Activated CD8-positive, alpha-beta T cell treated with anti-CD3 and anti-CD28 coated beads, Interleukin-2, amount 10 ng/mL, durations not matched to agents 7 days and 5 days (primary cell): ENCODE measurements around the gene CLEC16A. TPM values are rescaled to one million over a fixed set of nuclear protein-coding genes. Genes with fewer than 3 reads are reported as not detected.

Experiments
- ATAC-seq: fragments of 150-1000 bp; cut with Tn5 transposase; one replicate; pipeline ENCODE4 v1.10.0; 2021; ENCODE audit warnings: moderate library complexity
- CTCF ChIA-PET: fragments of 350-600 bp; sonication (Branson Sonifier 250); formaldehyde crosslinking; loops from one replicate; lab custom pipeline; 2021; ENCODE audit warnings: antibody characterized with exemption; lab: Charles Lee
- POLR2A ChIA-PET: fragments of 350-600 bp; sonication (Branson Sonifier 250); formaldehyde crosslinking; loops from one replicate; lab custom pipeline; 2021; ENCODE audit warnings: antibody characterized with exemption; lab: Charles Lee
- DNase-seq: peaks from one replicate; pipeline ENCODE4 v3.0.0-alpha.2; 2020
- H3K27ac Mint-ChIP-seq: one replicate; pipeline ENCODE4 v1.8.0; 2021; ENCODE audit warnings: mild to moderate bottlenecking, mixed read lengths
- H3K27me3 Mint-ChIP-seq: one replicate; pipeline ENCODE4 v1.8.0; 2021; ENCODE audit warnings: low read depth, mixed read lengths
- H3K36me3 Mint-ChIP-seq: one replicate; pipeline ENCODE4 v1.8.0; 2021; ENCODE audit warnings: low read depth, mixed read lengths
- H3K4me1 Mint-ChIP-seq: one replicate; pipeline ENCODE4 v1.8.0; 2021; ENCODE audit warnings: low read depth, mixed read lengths
- H3K4me3 Mint-ChIP-seq: one replicate; pipeline ENCODE4 v1.8.0; 2021; ENCODE audit warnings: mild to moderate bottlenecking, mixed read lengths
- H3K9me3 Mint-ChIP-seq: one replicate; pipeline ENCODE4 v1.8.0; 2022; ENCODE audit warnings: mixed read lengths; ENCODE audit not compliant: insufficient read depth
- total RNA-seq, 2 experiments: library from RNA; stranded (reverse); gene quantifications; one replicate each; pipeline ENCODE4 v1.2.3, GENCODE V29; 2021

CLEC16A gene
- total RNA-seq, 2 experiments from 2014 or later: 32.8 to 38.5 TPM

GRCh38 chr16:11200592-11200991 lies 256.2 kb downstream of the CLEC16A start:
- no peak for DNase-seq
- Mint-ChIP-seq H3K4me3 (no peak overlapping the region), H3K4me1 (peaks cover 76% of the 10 kb centered on the region), H3K27me3 (no peaks in the 10 kb centered on the region), H3K27ac (peak overlapping the region; percentile 64), H3K36me3 (peaks cover 3% of the 10 kb centered on the region), H3K9me3 (no peaks in the 10 kb centered on the region)
- no peak for ATAC-seq
- ChIA-PET POLR2A (no interaction called here), CTCF (interaction anchor here (1.4 to 2.1 kb wide), 3 partner anchors 9 to 94 kb away, joined by 3 to 7 read pairs (median 4); no protein-coding TSS in a partner anchor)

- H3K4me1 Mint-ChIP-seq: peaks cover 77% of the 10 kb centered on the region
- H3K27ac Mint-ChIP-seq: peak overlapping the region; percentile 56
- ChIA-PET CTCF (interaction anchor here (1.3 to 1.6 kb wide), 2 partner anchors 16 to 95 kb away, joined by 3 to 4 read pairs; no protein-coding TSS in a partner anchor), POLR2A (no interaction called here)
- H3K27me3 Mint-ChIP-seq: no peaks in the 10 kb centered on the region
- no peak for DNase-seq
- no peaks in the 10 kb centered on the region for H3K36me3 Mint-ChIP-seq
- no peaks in the 10 kb centered on the region for H3K9me3 Mint-ChIP-seq
- no peak for ATAC-seq
- H3K4me3 Mint-ChIP-seq: no peak overlapping the region
Measured at GRCh38 chr16:11201498-11202259, 257.3 kb downstream of the CLEC16A start.

GRCh38 chr16:11202260-11203091 lies 258.1 kb downstream of the CLEC16A start:
- H3K27me3 Mint-ChIP-seq: no peaks in the 10 kb centered on the region
- no peak overlapping the region for H3K27ac Mint-ChIP-seq
- no peak overlapping the region for H3K4me3 Mint-ChIP-seq
- no peak for DNase-seq
- no peak for ATAC-seq
- H3K9me3 Mint-ChIP-seq: no peaks in the 10 kb centered on the region
- ChIA-PET POLR2A (interaction anchor here (0.6 kb wide), 1 partner anchor 86 kb away, joined by 3 read pairs; no protein-coding TSS in a partner anchor), CTCF (interaction anchor here (1.3 kb wide), 1 partner anchor 15 kb away, joined by 3 read pairs; no protein-coding TSS in a partner anchor)
- H3K36me3 Mint-ChIP-seq: peaks cover 3% of the 10 kb centered on the region
- H3K4me1 Mint-ChIP-seq: peaks cover 80% of the 10 kb centered on the region

GRCh38 chr16:11203111-11203623 lies 258.8 kb downstream of the CLEC16A start:
- ATAC-seq (no peak), DNase-seq (no peak)
- Mint-ChIP-seq H3K27ac (peak overlapping the region; percentile 23), H3K9me3 (no peaks in the 10 kb centered on the region), H3K4me1 (peaks cover 77% of the 10 kb centered on the region), H3K4me3 (no peak overlapping the region), H3K27me3 (no peaks in the 10 kb centered on the region), H3K36me3 (peaks cover 8% of the 10 kb centered on the region)
- CTCF ChIA-PET: no interaction called here
- POLR2A ChIA-PET: interaction anchor here (0.6 kb wide), 1 partner anchor 85 kb away, joined by 3 read pairs; no protein-coding TSS in a partner anchor

- Mint-ChIP-seq H3K4me3 (no peak overlapping the region), H3K27ac (peak overlapping the region; percentile 54), H3K9me3 (no peaks in the 10 kb centered on the region), H3K4me1 (peaks cover 68% of the 10 kb centered on the region), H3K36me3 (peaks cover 12% of the 10 kb centered on the region), H3K27me3 (no peaks in the 10 kb centered on the region)
- ATAC-seq: no peak
- DNase-seq: no peak
- CTCF ChIA-PET: interaction anchor here (1.1 to 3.2 kb wide), 3 partner anchors 10 to 29 kb away, joined by 4 to 28 read pairs (median 6); no protein-coding TSS in a partner anchor
- POLR2A ChIA-PET: interaction anchor here (0.5 to 2.0 kb wide), 2 partner anchors 20 to 47 kb away, joined by 3 to 10 read pairs; no protein-coding TSS in a partner anchor
Measured at GRCh38 chr16:11204513-11205047, 260.2 kb downstream of the CLEC16A start.

GRCh38 chr16:11205065-11205699 lies 260.8 kb downstream of the CLEC16A start:
- Mint-ChIP-seq H3K4me3 (no peak overlapping the region), H3K4me1 (peaks cover 70% of the 10 kb centered on the region), H3K27ac (peak overlapping the region; percentile 54), H3K27me3 (no peaks in the 10 kb centered on the region), H3K9me3 (no peaks in the 10 kb centered on the region), H3K36me3 (peaks cover 12% of the 10 kb centered on the region)
- DNase-seq: no peak
- no peak for ATAC-seq
- POLR2A ChIA-PET: interaction anchor here (0.9 to 2.0 kb wide), 3 partner anchors 20 to 53 kb away, joined by 4 to 10 read pairs (median 6); no protein-coding TSS in a partner anchor
- CTCF ChIA-PET: interaction anchor here (1.1 to 3.2 kb wide), 5 partner anchors 10 to 223 kb away, joined by 4 to 28 read pairs (median 6); no protein-coding TSS in a partner anchor

- peak overlapping the region; percentile 83 for H3K27ac Mint-ChIP-seq
- H3K27me3 Mint-ChIP-seq: no peaks in the 10 kb centered on the region
- no peak overlapping the region for H3K4me3 Mint-ChIP-seq
- no peaks in the 10 kb centered on the region for H3K9me3 Mint-ChIP-seq
- CTCF ChIA-PET: interaction anchor here (0.7 to 3.2 kb wide), 9 partner anchors 10 to 223 kb away, joined by 3 to 28 read pairs (median 4); partner anchors contain the start of gene SOCS1
- DNase-seq (no peak), ATAC-seq (peak; percentile 31)
- POLR2A ChIA-PET: interaction anchor here (0.9 to 2.0 kb wide), 4 partner anchors 12 to 52 kb away, joined by 4 to 10 read pairs (median 5); no protein-coding TSS in a partner anchor
- H3K4me1 Mint-ChIP-seq: peaks cover 65% of the 10 kb centered on the region
- peaks cover 12% of the 10 kb centered on the region for H3K36me3 Mint-ChIP-seq
Measured at GRCh38 chr16:11205754-11206581, 261.6 kb downstream of the CLEC16A start.

GRCh38 chr16:11207646-11208045 lies 263.3 kb downstream of the CLEC16A start:
- H3K27me3 Mint-ChIP-seq: no peaks in the 10 kb centered on the region
- DNase-seq (peak; percentile 36), ATAC-seq (no peak)
- H3K27ac Mint-ChIP-seq: peak overlapping the region; percentile 83
- H3K4me1 Mint-ChIP-seq: peaks cover 58% of the 10 kb centered on the region
- ChIA-PET POLR2A (interaction anchor here (2.0 kb wide), 1 partner anchor 17 kb away, joined by 8 read pairs; no protein-coding TSS in a partner anchor), CTCF (interaction anchor here (1.5 to 3.2 kb wide), 2 partner anchors 10 to 48 kb away, joined by 4 to 28 read pairs; partner anchors contain the start of gene SOCS1)
- H3K4me3 Mint-ChIP-seq: no peak overlapping the region
- H3K9me3 Mint-ChIP-seq: no peaks in the 10 kb centered on the region
- peaks cover 12% of the 10 kb centered on the region for H3K36me3 Mint-ChIP-seq

GRCh38 chr16:11208916-11209665 lies 264.7 kb downstream of the CLEC16A start:
- H3K4me1 Mint-ChIP-seq: peaks cover 52% of the 10 kb centered on the region
- ChIA-PET POLR2A (interaction anchor here (1.1 to 2.0 kb wide), 3 partner anchors 10 to 43 kb away, joined by 3 to 8 read pairs (median 4); no protein-coding TSS in a partner anchor), CTCF (interaction anchor here (0.9 to 1.2 kb wide), 2 partner anchors 9 kb away, joined by 3 to 5 read pairs; no protein-coding TSS in a partner anchor)
- peaks cover 12% of the 10 kb centered on the region for H3K36me3 Mint-ChIP-seq
- H3K4me3 Mint-ChIP-seq: no peak overlapping the region
- H3K9me3 Mint-ChIP-seq: no peaks in the 10 kb centered on the region
- ATAC-seq: no peak
- no peak for DNase-seq
- no peak overlapping the region for H3K27ac Mint-ChIP-seq
- no peaks in the 10 kb centered on the region for H3K27me3 Mint-ChIP-seq
